ENCODE results near the gene RNF168. TPM values are rescaled to one million over a fixed set of nuclear protein-coding genes. Genes with fewer than 3 reads are reported as not detected.
"Not testable (repeated sequence)": the region's sequence is repeated elsewhere in the genome, so short reads cannot be mapped to it uniquely, and the experiment has no call there.

Gene RNF168, protein sequence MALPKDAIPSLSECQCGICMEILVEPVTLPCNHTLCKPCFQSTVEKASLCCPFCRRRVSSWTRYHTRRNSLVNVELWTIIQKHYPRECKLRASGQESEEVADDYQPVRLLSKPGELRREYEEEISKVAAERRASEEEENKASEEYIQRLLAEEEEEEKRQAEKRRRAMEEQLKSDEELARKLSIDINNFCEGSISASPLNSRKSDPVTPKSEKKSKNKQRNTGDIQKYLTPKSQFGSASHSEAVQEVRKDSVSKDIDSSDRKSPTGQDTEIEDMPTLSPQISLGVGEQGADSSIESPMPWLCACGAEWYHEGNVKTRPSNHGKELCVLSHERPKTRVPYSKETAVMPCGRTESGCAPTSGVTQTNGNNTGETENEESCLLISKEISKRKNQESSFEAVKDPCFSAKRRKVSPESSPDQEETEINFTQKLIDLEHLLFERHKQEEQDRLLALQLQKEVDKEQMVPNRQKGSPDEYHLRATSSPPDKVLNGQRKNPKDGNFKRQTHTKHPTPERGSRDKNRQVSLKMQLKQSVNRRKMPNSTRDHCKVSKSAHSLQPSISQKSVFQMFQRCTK
- 12.0 TPM for total RNA-seq

DNA sequence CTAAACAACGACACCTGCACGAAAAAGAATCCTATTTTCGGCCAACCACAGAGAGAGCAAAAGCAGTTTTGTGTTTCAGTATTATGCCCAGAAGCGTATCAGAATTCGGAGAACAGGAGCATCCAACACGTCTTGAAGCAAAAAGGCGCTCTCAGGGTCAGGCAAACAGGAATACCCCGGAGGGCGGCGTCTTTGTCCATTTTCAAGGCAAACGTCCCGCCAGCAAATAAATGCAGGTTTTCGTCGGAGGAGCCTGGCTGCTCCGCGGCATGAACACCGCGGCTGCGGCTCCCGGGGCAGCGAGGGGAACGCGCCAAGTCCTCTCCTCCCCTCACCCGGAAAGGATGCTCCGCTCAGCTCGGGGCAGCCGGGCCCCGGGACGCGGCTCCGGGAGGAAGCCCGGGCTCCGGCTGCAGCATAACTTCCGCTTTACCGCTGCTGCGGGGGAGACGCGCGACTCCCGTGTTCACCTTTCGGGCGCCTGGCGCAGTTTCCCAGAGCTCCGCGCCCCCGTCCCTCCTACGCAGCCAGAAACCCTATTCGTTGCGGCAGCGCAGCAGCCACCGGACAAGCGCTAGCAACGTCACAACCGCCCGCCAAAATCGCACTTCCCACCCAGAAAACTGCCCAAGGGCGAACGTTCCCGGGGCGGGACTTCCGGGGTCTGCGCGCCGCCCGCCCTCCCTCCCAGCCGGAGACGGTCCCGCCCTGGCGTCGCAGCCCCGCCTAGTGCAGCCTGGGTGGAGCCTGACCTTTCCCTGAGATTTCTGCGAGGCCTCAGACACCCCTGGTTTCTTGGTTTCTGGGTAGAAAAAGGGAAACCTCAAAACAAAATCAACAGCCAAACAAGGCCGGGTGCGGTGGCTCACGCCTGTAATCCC is at the start of gene RNF168:
TSS of gene RNF168 (minus strand) at position 573 of the 881 bp plus-strand sequence. CDS start 595 bp downstream, outside the sequence.
- Histone ChIP-seq H3K4me1 (ENCODE audit: control insufficient read depth in 3 of 3, insufficient read depth in 3 of 3, low read length in 3 of 3) (peaks cover 16 to 31% (median 21%) of the 10 kb centered on the region in 3 donors), H3K9me3 (ENCODE audit: control insufficient read depth in 3 of 3, low read length in 3 of 3) (peaks cover 3 to 7% (median 4%) of the 10 kb centered on the region in 3 donors), H3K36me3 (ENCODE audit: control insufficient read depth in 3 of 3, insufficient read depth in 3 of 3, low read length in 3 of 3) (peaks cover 14 to 20% (median 17%) of the 10 kb centered on the region in 3 donors), H3K9ac (ENCODE audit: low read depth in 1 of 3, low read length in 3 of 3) (peak within 1 kb of the TSS; percentile 83 to 95 (median 85)), H3K27ac (ENCODE audit: low read depth, low read length) (peak within 1 kb of the TSS; percentile 90), H3K4me3 (ENCODE audit: low read length in 3 of 3) (peak within 1 kb of the TSS; percentile 87 to 99 (median 91)), H3K27me3 (ENCODE audit: control insufficient read depth in 3 of 3, insufficient read depth in 3 of 3, low read length in 3 of 3) (no peaks in the 10 kb centered on the region)

DNA sequence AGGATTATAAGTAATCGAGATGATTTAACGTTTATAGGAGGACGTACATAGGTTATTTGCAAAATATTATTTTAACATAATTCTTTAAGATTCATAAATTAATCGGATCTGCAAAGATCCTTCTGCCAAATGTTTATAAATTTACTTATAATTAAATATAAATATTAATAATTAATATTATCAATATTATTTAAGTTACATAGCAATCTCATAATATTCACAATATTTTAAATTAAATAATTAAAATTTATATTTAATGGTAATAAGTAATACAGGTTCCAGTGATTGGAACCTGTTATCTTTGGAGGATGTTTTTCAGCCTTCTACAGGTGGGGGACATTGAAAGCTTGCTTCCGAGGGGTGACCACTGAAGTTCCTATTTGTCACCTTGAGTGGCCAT is 48.7 kb upstream of the RNF168 start:
- no peaks in the 10 kb centered on the region for H3K27me3 ChIP-seq (ENCODE audit: control insufficient read depth in 3 of 3, insufficient read depth in 3 of 3, low read length in 3 of 3)
- peaks cover 0 to 3% (median 0%) of the 10 kb centered on the region in 3 donors for H3K9me3 ChIP-seq (ENCODE audit: control insufficient read depth in 3 of 3, low read length in 3 of 3)
- no peak overlapping the region for H3K9ac ChIP-seq (ENCODE audit: low read depth in 1 of 3, low read length in 3 of 3)
- H3K27ac ChIP-seq (ENCODE audit: low read depth, low read length), result no peak overlapping the region
- H3K36me3 ChIP-seq (ENCODE audit: control insufficient read depth in 3 of 3, insufficient read depth in 3 of 3, low read length in 3 of 3), result peaks cover 0 to 4% (median 4%) of the 10 kb centered on the region in 3 donors
- H3K4me1 ChIP-seq (ENCODE audit: control insufficient read depth in 3 of 3, insufficient read depth in 3 of 3, low read length in 3 of 3), result peaks cover 6 to 10% (median 7%) of the 10 kb centered on the region in 3 donors
- no peak overlapping the region for H3K4me3 ChIP-seq (ENCODE audit: low read length in 3 of 3)

DNA sequence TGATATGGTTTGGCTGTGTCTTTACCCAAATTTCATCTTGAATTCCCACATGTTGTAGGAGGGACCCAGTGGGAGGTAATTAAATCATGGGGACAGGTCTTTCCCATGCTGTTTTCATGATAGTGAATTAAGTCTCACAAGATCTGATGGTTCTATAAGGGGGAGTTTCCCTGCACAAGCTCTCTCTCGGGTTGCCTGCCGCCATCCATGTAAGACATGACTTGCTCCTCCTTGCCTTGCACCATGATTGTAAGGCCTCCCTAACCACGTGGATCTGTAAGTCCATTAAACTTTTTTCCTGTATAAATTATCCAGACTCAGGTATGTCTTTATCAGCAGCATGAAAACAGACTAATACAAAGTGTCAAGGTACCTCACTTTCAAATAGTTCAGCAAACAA is 46.6 kb upstream of the RNF168 start:
- H3K27me3 ChIP-seq (ENCODE audit: control insufficient read depth in 3 of 3, insufficient read depth in 3 of 3, low read length in 3 of 3); H3K4me3 ChIP-seq (ENCODE audit: low read length in 3 of 3); H3K4me1 ChIP-seq (ENCODE audit: control insufficient read depth in 3 of 3, insufficient read depth in 3 of 3, low read length in 3 of 3); H3K27ac ChIP-seq (ENCODE audit: low read depth, low read length); H3K36me3 ChIP-seq (ENCODE audit: control insufficient read depth in 3 of 3, insufficient read depth in 3 of 3, low read length in 3 of 3); H3K9me3 ChIP-seq (ENCODE audit: control insufficient read depth in 3 of 3, low read length in 3 of 3); H3K9ac ChIP-seq (ENCODE audit: low read depth in 1 of 3, low read length in 3 of 3): not testable (repeated sequence)

DNA sequence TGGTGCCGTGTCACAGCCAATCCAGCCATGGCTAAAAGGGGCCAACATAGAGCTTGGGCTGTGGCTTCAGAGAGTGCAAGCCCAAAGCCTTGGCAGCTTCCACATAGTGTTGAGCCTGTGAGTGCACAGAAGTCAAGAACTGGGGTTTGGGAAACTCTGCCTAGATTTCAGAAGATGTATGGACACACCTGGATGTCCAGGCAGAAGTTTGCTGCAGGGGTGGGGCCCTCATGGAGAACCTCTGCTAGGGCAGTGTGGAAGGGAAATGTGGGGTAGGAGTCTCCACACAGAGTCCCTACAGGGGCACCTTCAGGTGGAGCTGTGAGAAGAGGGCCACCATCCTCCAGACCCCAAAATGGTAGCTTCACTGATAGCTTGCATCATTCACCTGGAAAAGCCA is 45.7 kb upstream of the RNF168 start:
- not testable (repeated sequence) for H3K9ac ChIP-seq (ENCODE audit: low read depth in 1 of 3, low read length in 3 of 3); H3K4me3 ChIP-seq (ENCODE audit: low read length in 3 of 3); H3K9me3 ChIP-seq (ENCODE audit: control insufficient read depth in 3 of 3, low read length in 3 of 3); H3K36me3 ChIP-seq (ENCODE audit: control insufficient read depth in 3 of 3, insufficient read depth in 3 of 3, low read length in 3 of 3); H3K27me3 ChIP-seq (ENCODE audit: control insufficient read depth in 3 of 3, insufficient read depth in 3 of 3, low read length in 3 of 3); H3K4me1 ChIP-seq (ENCODE audit: control insufficient read depth in 3 of 3, insufficient read depth in 3 of 3, low read length in 3 of 3); H3K27ac ChIP-seq (ENCODE audit: low read depth, low read length)

DNA sequence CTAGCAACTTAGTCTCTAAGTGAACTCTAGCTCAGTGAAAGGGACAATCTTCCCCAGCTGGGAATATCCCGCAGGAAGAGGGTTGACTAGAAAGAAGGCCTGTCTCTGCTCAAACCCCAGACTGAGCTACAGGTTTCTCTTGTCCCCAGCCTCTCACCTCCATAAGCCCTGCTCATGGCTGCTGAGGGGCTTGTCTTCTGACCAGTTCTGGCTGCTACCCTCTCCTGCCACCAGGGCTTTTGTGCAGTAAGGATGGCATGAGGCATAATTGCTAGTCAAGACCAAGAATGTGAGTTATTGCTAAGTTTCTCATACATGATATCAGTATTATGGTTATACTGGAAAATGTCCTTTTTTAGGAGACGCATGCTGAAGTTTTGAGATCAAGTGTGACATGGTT is 43.5 kb upstream of the RNF168 start:
- Histone ChIP-seq H3K36me3 (ENCODE audit: control insufficient read depth in 3 of 3, insufficient read depth in 3 of 3, low read length in 3 of 3) (no peaks in the 10 kb centered on the region), H3K9me3 (ENCODE audit: control insufficient read depth in 3 of 3, low read length in 3 of 3) (peaks cover 0 to 3% (median 0%) of the 10 kb centered on the region in 3 donors), H3K4me1 (ENCODE audit: control insufficient read depth in 3 of 3, insufficient read depth in 3 of 3, low read length in 3 of 3) (no peaks in the 10 kb centered on the region)

DNA sequence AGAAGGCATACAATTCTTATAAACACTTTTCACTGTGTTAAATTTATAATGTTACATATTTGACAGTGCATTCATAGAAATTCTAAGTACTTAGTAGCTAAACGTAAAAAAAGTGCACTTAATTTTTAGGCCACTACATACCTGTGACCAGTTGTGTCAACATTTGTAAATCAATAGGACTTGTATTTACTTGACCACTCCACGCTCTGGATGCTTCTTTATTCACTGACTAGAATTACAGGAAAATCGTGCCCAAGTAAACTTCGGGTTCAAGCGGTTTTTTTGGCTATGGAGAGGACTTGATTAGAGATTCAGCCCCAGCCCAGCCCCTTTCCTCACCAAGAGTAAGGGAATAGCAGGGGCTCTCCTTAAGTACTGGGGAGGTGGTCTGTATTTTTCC is 43.0 kb upstream of the RNF168 start:
- Histone ChIP-seq H3K27me3 (ENCODE audit: control insufficient read depth in 3 of 3, insufficient read depth in 3 of 3, low read length in 3 of 3) (no peaks in the 10 kb centered on the region), H3K4me1 (ENCODE audit: control insufficient read depth in 3 of 3, insufficient read depth in 3 of 3, low read length in 3 of 3) (no peaks in the 10 kb centered on the region), H3K9ac (ENCODE audit: low read depth in 1 of 3, low read length in 3 of 3) (no peak overlapping the region), H3K36me3 (ENCODE audit: control insufficient read depth in 3 of 3, insufficient read depth in 3 of 3, low read length in 3 of 3) (no peaks in the 10 kb centered on the region), H3K4me3 (ENCODE audit: low read length in 3 of 3) (no peak overlapping the region), H3K9me3 (ENCODE audit: control insufficient read depth in 3 of 3, low read length in 3 of 3) (peaks cover 0 to 3% (median 0%) of the 10 kb centered on the region in 3 donors), H3K27ac (ENCODE audit: low read depth, low read length) (no peak overlapping the region)

More for the DNA sequence above, 43.5 kb upstream of the RNF168 start:
- H3K4me3 ChIP-seq (ENCODE audit: low read length in 3 of 3), result no peak overlapping the region
- no peak overlapping the region for H3K27ac ChIP-seq (ENCODE audit: low read depth, low read length)
- no peak overlapping the region for H3K9ac ChIP-seq (ENCODE audit: low read depth in 1 of 3, low read length in 3 of 3)
- H3K27me3 ChIP-seq (ENCODE audit: control insufficient read depth in 3 of 3, insufficient read depth in 3 of 3, low read length in 3 of 3), result no peaks in the 10 kb centered on the region

DNA sequence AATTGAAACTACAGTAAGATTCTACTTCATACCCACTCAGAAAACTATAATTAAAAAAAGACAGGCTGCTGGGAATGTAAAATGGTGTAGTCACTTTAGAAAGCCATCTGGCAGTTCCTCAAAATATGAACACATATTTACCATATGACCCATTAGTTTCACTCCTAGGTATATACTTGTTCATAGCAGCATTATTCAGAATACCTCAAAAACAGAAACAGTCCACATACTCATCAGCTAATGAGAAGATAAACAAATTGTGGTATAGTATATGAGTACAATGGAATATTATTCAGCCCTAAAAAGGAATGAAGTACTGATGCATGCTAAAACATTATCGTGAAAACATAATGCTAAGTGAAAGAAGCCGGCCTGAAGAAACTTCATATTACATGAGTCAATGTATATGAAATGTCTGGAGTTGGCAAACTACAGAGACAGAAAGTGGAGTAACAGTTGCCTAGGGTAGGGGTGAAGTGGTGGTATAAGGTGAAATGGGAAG is 41.0 kb upstream of the RNF168 start:
- no peaks in the 10 kb centered on the region for H3K36me3 ChIP-seq (ENCODE audit: control insufficient read depth in 3 of 3, insufficient read depth in 3 of 3, low read length in 3 of 3)
- no peak overlapping the region for H3K27ac ChIP-seq (ENCODE audit: low read depth, low read length)
- H3K4me3 ChIP-seq (ENCODE audit: low read length in 3 of 3), result no peak overlapping the region
- no peaks in the 10 kb centered on the region for H3K27me3 ChIP-seq (ENCODE audit: control insufficient read depth in 3 of 3, insufficient read depth in 3 of 3, low read length in 3 of 3)
- no peaks in the 10 kb centered on the region for H3K4me1 ChIP-seq (ENCODE audit: control insufficient read depth in 3 of 3, insufficient read depth in 3 of 3, low read length in 3 of 3)
- peaks cover 0 to under 1% (median 0%) of the 10 kb centered on the region in 3 donors for H3K9me3 ChIP-seq (ENCODE audit: control insufficient read depth in 3 of 3, low read length in 3 of 3)
- H3K9ac ChIP-seq (ENCODE audit: low read depth in 1 of 3, low read length in 3 of 3), result no peak overlapping the region

DNA sequence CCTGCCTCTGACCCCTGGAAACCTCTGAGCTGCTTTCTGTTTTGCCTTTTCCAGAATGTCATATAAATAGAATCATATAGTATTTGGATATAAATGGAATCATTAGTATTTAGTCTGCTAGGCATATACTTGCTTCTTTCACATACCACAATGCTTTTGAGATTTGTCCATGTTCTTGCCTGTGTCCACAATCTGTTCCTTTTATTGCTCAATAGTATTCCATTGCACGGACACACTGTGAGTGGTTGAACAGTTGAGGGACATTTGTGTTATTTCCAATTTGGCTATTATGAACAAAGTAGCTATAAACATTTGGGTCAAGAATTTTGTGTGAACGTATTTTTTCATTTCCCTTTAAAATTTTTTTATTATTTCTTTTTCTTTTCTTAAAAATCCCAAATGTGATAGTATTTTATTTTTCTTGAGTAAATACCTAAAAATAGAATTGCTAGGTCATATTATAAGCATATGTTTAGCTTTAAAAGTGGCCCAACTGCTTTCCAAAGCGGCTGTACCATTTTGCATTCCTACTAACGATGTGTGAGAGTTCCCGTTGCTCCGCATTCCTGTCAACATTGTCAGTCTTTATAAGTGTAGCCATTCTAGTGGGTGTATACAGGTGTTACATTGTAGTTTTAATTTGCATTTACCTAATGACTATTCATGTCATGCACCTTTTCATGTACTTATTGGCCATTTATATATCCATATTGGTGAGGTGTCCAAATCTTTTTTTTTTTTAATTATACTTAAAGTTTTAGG is 38.3 kb upstream of the RNF168 start:
- H3K27me3 ChIP-seq (ENCODE audit: control insufficient read depth in 3 of 3, insufficient read depth in 3 of 3, low read length in 3 of 3), result no peaks in the 10 kb centered on the region
- H3K36me3 ChIP-seq (ENCODE audit: control insufficient read depth in 3 of 3, insufficient read depth in 3 of 3, low read length in 3 of 3), result no peaks in the 10 kb centered on the region
- H3K27ac ChIP-seq (ENCODE audit: low read depth, low read length), result no peak overlapping the region
- H3K4me1 ChIP-seq (ENCODE audit: control insufficient read depth in 3 of 3, insufficient read depth in 3 of 3, low read length in 3 of 3), result peaks cover 0 to 3% (median 0%) of the 10 kb centered on the region in 3 donors
- no peaks in the 10 kb centered on the region for H3K9me3 ChIP-seq (ENCODE audit: control insufficient read depth in 3 of 3, low read length in 3 of 3)
- H3K4me3 ChIP-seq (ENCODE audit: low read length in 3 of 3), result no peak overlapping the region
- no peak overlapping the region for H3K9ac ChIP-seq (ENCODE audit: low read depth in 1 of 3, low read length in 3 of 3)

DNA sequence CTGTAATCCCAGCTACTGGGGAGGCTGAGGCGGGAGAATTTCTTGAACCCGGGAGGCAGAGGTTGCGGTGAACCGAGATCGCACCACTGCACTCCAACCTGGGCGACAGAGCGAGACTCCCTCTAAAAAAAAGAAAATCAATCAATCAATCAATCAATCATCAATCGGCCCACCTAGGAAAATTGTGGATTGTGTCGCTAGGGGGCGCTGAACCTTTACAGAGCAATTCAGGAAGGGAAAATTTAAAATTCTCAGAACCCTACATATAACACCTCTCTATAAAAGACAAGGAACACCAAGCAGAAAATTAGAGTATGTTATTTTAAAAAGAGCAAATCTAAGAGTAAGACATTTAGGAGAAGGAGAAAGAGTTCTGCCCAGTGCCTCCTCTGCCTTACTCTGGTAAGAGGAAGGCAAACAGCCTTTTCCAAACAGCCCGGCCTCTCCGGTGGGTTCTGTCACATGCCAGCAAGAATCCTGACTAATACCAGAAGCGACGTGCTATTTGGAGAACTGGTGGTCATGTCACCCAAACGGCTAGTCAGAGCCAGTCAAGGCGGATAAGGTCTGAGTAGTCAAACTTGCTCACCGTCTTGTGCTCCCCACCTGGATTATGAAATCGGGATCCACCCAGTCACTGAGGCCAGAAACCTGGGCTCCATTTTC is 33.9 kb upstream of the RNF168 start:
- Histone ChIP-seq H3K27me3 (ENCODE audit: control insufficient read depth in 3 of 3, insufficient read depth in 3 of 3, low read length in 3 of 3) (peaks cover 0 to under 1% (median 0%) of the 10 kb centered on the region in 3 donors), H3K4me1 (ENCODE audit: control insufficient read depth in 3 of 3, insufficient read depth in 3 of 3, low read length in 3 of 3) (peaks cover 0 to 3% (median 0%) of the 10 kb centered on the region in 3 donors), H3K9ac (ENCODE audit: low read depth in 1 of 3, low read length in 3 of 3) (no peak overlapping the region), H3K4me3 (ENCODE audit: low read length in 3 of 3) (no peak overlapping the region), H3K9me3 (ENCODE audit: control insufficient read depth in 3 of 3, low read length in 3 of 3) (no peaks in the 10 kb centered on the region), H3K27ac (ENCODE audit: low read depth, low read length) (no peak overlapping the region), H3K36me3 (ENCODE audit: control insufficient read depth in 3 of 3, insufficient read depth in 3 of 3, low read length in 3 of 3) (no peaks in the 10 kb centered on the region)
